Lower leg skin (tissue), 4 donors: ENCODE data around the gene UPK1B. TPM values are rescaled to one million over a fixed set of nuclear protein-coding genes. Genes with fewer than 3 reads are reported as not detected.
"Not testable (repeated sequence)": the region's sequence is repeated elsewhere in the genome, so short reads cannot be mapped to it uniquely, and the experiment has no call there.

Experiments used
- DNase-seq, 2 donors: peaks; one replicate each; pipeline ENCODE4 v3.0.0-alpha.2; 2019; ENCODE audit warnings: low spot score in 2 of 2
- H3K4me3 ChIP-seq: fragments of 200-600 bp; sonication (generic); 2 replicates; pipeline ENCODE4 v1.5.1; 2017; ENCODE audit warnings: mild to moderate bottlenecking, low read depth; ENCODE audit not compliant: poor library complexity, severe bottlenecking
- CTCF ChIP-seq, 3 donors: fragments of 450-650 bp; IDR thresholded peaks; one replicate each; pipeline ENCODE4 v1.5.1; 2016; ENCODE audit warnings: antibody characterized with exemption in 3 of 3, mild to moderate bottlenecking in 3 of 3, moderate library complexity in 2 of 3
- POLR2A ChIP-seq, 2 donors: fragments of 450-650 bp; IDR thresholded peaks; one replicate each; pipeline ENCODE4 v1.6.1; 2016 to 2017; ENCODE audit warnings: antibody characterized with exemption in 2 of 2, mild to moderate bottlenecking in 1 of 2, moderate library complexity in 1 of 2
- WGBS, 2 donors: methylation state at CpG; one replicate each; pipeline ENCODE4 v1.1.5; 2018; 5-methylcytosine and 5-hydroxymethylcytosine counted together
- intact Hi-C: fragments of 100-400 bp; cut with DNase I; formaldehyde crosslinking; loops from one replicate; pipeline ENCODE4 v1.15.0; 2023; ENCODE audit warnings: low total_unique reads
- total RNA-seq, 4 donors: library from RNA; depleted of rRNA; stranded (reverse); fragments of >200 nt; gene quantifications; one replicate each; pipeline ENCODE4 v1.1.0, GENCODE V29; 2016

Gene UPK1B
- total RNA-seq, 4 donors from 2014 or later: 0.15 to 2.5 (median 1.8) TPM

GRCh38 chr3:119149484-119149883 lies 23.9 kb upstream of the UPK1B start:
- no peak overlapping the region for H3K4me3 ChIP-seq
- DNase-seq: no peak
- 61 to 63% methylated on average over 4 of the region's 4 CpGs for WGBS, 2 donors
- TF ChIP-seq CTCF (IDR thresholded peaks at IDR 0.05): no peak
- TF ChIP-seq POLR2A (IDR thresholded peaks at IDR 0.05): no peak
- intact Hi-C loops: no loop called here

GRCh38 chr3:119156868-119157267 lies 16.5 kb upstream of the UPK1B start:
- H3K4me3 ChIP-seq: no peak overlapping the region
- no peak for TF ChIP-seq CTCF (IDR thresholded peaks at IDR 0.05)
- TF ChIP-seq POLR2A (IDR thresholded peaks at IDR 0.05): no peak
- intact Hi-C loops: no loop called here
- DNase-seq: no peak

GRCh38 chr3:119157971-119158370 lies 15.4 kb upstream of the UPK1B start:
- H3K4me3 ChIP-seq: no peak overlapping the region
- DNase-seq: no peak
- TF ChIP-seq CTCF (IDR thresholded peaks at IDR 0.05) (no peak), POLR2A (IDR thresholded peaks at IDR 0.05) (no peak)
- 81 to 84% methylated on average over 2 of the region's 2 CpGs for WGBS, 2 donors
- intact Hi-C loops: no loop called here

GRCh38 chr3:119160361-119160760 lies 13.0 kb upstream of the UPK1B start:
- TF ChIP-seq CTCF (IDR thresholded peaks at IDR 0.05) (no peak), POLR2A (IDR thresholded peaks at IDR 0.05) (no peak)
- 39 to 55% methylated on average over 1 of the region's 1 CpG for WGBS, 2 donors

GRCh38 chr3:119160815-119161214 lies 12.6 kb upstream of the UPK1B start:
- intact Hi-C loops: no loop called here
- TF ChIP-seq POLR2A (IDR thresholded peaks at IDR 0.05) (no peak), CTCF (IDR thresholded peaks at IDR 0.05) (no peak)
- DNase-seq: no peak
- no peak overlapping the region for H3K4me3 ChIP-seq
- WGBS, 2 donors: 54% methylated on average over 1 of the region's 1 CpG

More at GRCh38 chr3:119160361-119160760, 13.0 kb upstream of the UPK1B start:
- H3K4me3 ChIP-seq: no peak overlapping the region
- DNase-seq: no peak
- intact Hi-C loops: no loop called here

GRCh38 chr3:119161240-119161639 lies 12.2 kb upstream of the UPK1B start:
- intact Hi-C loops: no loop called here
- DNase-seq: no peak
- 66 to 77% methylated on average over 2 of the region's 2 CpGs for WGBS, 2 donors
- no peak for TF ChIP-seq CTCF (IDR thresholded peaks at IDR 0.05)
- no peak overlapping the region for H3K4me3 ChIP-seq

- DNase-seq, intact Hi-C loops, H3K4me3 ChIP-seq: not testable (repeated sequence)
- 84 to 86% methylated on average over 9 of the region's 9 CpGs for WGBS, 2 donors
Measured at GRCh38 chr3:119164745-119165144, 8.7 kb upstream of the UPK1B start.
